GM23248 (cell line): ENCODE data around the gene TSPAN5.

Experiments
- EZH2 ChIP-seq: fragments of 200-600 bp; sonication (generic); IDR thresholded peaks from 2 replicates; pipeline ENCODE4 v1.6.1; 2018; ENCODE audit warnings: antibody characterized with exemption, mild to moderate bottlenecking; ENCODE audit not compliant: insufficient read depth, poor library complexity, severe bottlenecking
- EZH2phosphoT487 ChIP-seq: fragments of 200-600 bp; sonication (generic); IDR thresholded peaks from 2 replicates; pipeline ENCODE4 v1.6.1; 2018; ENCODE audit warnings: antibody characterized with exemption, moderate library complexity, mild to moderate bottlenecking, low read depth; ENCODE audit not compliant: insufficient read depth

GRCh38 chr4:98604723-98605122 is 53.7 kb downstream of the TSPAN5 start:
- TF ChIP-seq EZH2: no peak
- TF ChIP-seq EZH2phosphoT487: no peak
